Erythroblast (primary cell): Measurements from ENCODE around the gene SKI.

Source experiments
- GATA1 ChIP-seq: IDR thresholded peaks from 2 replicates; pipeline ENCODE4 v1.6.1; 2011; ENCODE audit warnings: low read depth, mild to moderate bottlenecking, control low read depth, low read length, moderate library complexity
- POLR2A ChIP-seq: IDR thresholded peaks from 2 replicates; pipeline ENCODE4 v1.6.1; 2011; ENCODE audit warnings: mild to moderate bottlenecking, low read length

DNA sequence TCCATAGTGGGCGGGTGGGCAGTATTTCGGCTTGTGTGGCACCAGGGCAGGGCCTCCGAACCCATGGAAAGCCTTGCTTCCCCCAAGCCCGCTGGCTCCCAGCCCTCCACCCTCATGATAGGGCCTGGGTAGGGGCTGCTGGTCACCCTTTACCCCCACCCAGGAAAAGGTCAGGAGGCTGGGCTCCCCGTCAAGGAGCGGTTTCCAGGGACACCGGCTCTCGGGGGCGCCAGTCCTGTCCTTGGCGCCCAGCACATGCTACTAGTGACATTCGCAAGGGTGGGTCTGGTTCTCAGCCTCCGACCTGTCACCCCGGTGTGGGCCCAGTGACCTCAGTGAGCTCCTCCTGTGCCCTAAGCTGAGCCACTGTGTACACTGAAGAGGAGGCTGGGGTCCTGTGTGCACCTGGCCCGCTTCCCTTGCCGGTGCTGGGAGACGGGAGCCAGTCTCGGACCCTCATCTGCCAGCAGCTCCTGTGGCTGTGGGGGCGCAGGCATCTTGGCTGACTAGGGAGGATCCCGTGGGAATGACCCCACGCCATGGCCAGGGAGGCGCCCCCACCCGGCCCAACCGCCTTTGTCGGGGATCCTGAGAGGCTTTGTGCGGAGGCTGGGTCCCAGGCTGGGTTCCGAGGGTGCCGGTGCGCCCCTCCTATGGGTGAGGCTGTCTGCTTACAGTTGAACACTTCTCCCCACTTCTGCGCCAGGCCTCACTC, 54.6 kb downstream of the SKI start:
- TF ChIP-seq POLR2A (no peak), GATA1 (no peak)
